ENCODE data around the gene PSMD13. TPM values are rescaled to one million over a fixed set of nuclear protein-coding genes. Genes with fewer than 3 reads are reported as not detected.

Gene PSMD13
- total RNA-seq, 1 experiment from 2014 or later = 92.7 TPM

DNA sequence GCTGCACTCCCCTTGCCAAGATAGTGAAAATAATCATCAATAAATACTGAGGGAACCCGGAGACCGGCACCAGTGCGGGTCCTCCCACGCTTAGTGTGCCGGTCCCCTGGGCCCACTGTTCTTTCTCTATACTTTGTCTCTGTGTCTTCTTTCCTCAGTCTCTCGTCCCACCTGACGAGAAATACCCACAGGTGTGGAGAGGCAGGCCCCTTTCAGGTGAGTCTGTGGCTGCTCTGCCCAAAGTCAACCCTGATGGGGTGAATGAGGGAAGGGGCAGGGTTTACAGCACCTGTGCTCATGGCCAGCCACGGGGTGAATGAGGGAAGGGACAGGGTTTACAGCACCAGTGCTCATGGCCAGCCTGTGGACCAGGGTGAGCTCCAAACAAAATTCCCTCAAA, 34.3 kb upstream of the PSMD13 start:
- Histone ChIP-seq H3K4me2 (ENCODE audit: low read depth, low read length, poor library complexity, severe bottlenecking) (no peak overlapping the region), H3K9me3 (ENCODE audit: low read length) (no peaks in the 10 kb centered on the region), H3K9ac (ENCODE audit: low read length) (no peak overlapping the region), H3K36me3 (ENCODE audit: insufficient read depth, low read length) (peaks cover 4% of the 10 kb centered on the region), H3K4me3 (ENCODE audit: low read length) (no peak overlapping the region), H2AFZ (ENCODE audit: low read length) (no peak overlapping the region), H3K79me2 (ENCODE audit: low read length) (peaks cover 17% of the 10 kb centered on the region), H4K20me1 (ENCODE audit: insufficient read depth, low read depth, low read length) (peaks cover 15% of the 10 kb centered on the region), H3K27me3 (ENCODE audit: low read length) (no peaks in the 10 kb centered on the region), H3K9me2 (replicated peaks; ENCODE audit: insufficient read depth, low read length) (no peaks in the 10 kb centered on the region), H3K27ac (ENCODE audit: low read length) (no peak overlapping the region), H3K4me1 (ENCODE audit: low read length) (peaks cover 9% of the 10 kb centered on the region)
- no peak for DNase-seq

DNA sequence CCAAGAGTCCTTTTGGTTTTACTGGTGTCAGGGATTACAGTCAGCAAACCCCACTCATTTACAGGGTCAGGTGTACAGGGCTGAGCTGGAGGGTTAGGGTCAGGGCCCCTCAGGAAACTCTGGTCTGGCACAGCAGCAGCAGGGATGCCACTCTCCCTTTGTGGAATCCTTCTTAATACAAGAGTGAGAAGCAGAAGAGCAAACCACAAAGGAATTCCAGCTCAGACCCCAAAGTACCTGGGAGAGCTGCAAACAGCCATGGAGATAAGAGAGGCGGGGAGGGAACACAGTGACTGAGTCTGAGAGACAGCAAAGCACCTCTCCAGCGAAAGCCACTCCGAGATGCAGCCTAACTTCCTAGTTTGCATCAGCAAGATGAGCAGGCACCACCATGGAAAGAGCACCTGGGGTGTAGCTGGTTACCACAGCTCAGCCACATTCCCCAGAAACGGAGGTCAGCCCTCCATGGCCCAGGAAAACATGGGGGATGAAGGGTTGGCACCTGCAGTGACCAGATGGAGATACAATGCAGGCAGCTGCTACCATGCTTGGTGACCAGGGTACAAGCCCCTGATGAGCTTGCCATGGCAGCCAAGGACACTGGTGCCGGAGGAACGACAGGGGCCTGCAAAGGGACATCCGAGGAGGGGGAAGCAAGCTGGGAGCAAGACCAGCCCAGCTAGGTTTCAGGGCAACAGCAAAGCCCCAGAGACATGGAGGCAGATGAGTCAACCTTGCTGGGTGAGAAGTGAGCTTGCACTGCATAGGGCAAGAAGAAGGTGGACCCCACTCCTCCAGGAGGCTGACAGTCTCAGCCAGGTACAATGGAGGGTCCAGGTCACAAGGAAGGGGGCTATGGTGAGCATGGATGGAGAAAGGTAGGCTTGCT, 33.5 kb upstream of the PSMD13 start:
- Histone ChIP-seq H3K4me1 (ENCODE audit: low read length) (peaks cover 9% of the 10 kb centered on the region), H3K9me2 (replicated peaks; ENCODE audit: insufficient read depth, low read length) (no peaks in the 10 kb centered on the region), H3K4me2 (ENCODE audit: low read depth, low read length, poor library complexity, severe bottlenecking) (no peak overlapping the region), H3K27ac (ENCODE audit: low read length) (no peak overlapping the region), H2AFZ (ENCODE audit: low read length) (no peak overlapping the region), H3K36me3 (ENCODE audit: insufficient read depth, low read length) (peaks cover 4% of the 10 kb centered on the region), H3K4me3 (ENCODE audit: low read length) (no peak overlapping the region), H3K9ac (ENCODE audit: low read length) (no peak overlapping the region), H3K79me2 (ENCODE audit: low read length) (peaks cover 22% of the 10 kb centered on the region), H4K20me1 (ENCODE audit: insufficient read depth, low read depth, low read length) (peaks cover 15% of the 10 kb centered on the region), H3K9me3 (ENCODE audit: low read length) (no peaks in the 10 kb centered on the region), H3K27me3 (ENCODE audit: low read length) (no peaks in the 10 kb centered on the region)
- peak; percentile 38 for DNase-seq

DNA sequence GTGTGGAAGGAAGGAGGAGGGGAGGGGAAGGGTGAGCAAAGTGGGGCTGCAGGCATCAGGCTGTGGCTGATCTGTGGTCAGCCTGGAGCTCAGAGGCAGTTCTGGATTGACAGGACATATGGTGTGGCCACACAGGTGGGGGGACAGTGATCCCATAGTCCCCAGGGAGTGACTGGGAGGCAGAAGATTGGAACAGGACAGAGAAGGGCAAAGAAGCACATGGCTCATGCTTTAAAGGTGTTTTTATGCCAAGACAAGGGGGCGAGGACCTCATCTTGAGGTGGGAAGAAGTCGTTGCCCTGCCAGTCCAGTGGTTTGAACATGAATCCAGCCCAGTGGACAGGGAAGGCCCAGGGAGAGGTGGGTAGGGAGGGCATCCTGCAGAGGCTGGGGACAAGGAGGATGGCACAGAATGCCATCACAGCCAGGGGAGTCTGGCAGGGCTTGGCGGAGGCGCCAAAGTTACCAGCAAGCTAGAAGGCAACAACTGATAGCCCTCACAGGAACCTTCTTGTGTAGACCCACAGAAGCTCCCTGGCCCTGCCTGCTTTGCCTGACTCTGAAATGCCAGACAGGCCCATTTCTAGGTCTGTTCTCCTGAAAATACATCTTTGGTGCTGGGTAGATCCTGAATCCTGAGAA, 32.7 kb upstream of the PSMD13 start:
- no peaks in the 10 kb centered on the region for H3K27me3 ChIP-seq (ENCODE audit: low read length)
- no peaks in the 10 kb centered on the region for H3K9me3 ChIP-seq (ENCODE audit: low read length)
- peaks cover 4% of the 10 kb centered on the region for H3K36me3 ChIP-seq (ENCODE audit: insufficient read depth, low read length)
- peaks cover 15% of the 10 kb centered on the region for H4K20me1 ChIP-seq (ENCODE audit: insufficient read depth, low read depth, low read length)
- H3K4me3 ChIP-seq (ENCODE audit: low read length) = no peak overlapping the region
- H3K9ac ChIP-seq (ENCODE audit: low read length) = no peak overlapping the region
- H3K4me2 ChIP-seq (ENCODE audit: low read depth, low read length, poor library complexity, severe bottlenecking) = no peak overlapping the region
- no peak overlapping the region for H3K27ac ChIP-seq (ENCODE audit: low read length)
- no peak for DNase-seq
- H2AFZ ChIP-seq (ENCODE audit: low read length) = no peak overlapping the region
- peaks cover 9% of the 10 kb centered on the region for H3K4me1 ChIP-seq (ENCODE audit: low read length)
- no peaks in the 10 kb centered on the region for H3K9me2 ChIP-seq (replicated peaks; ENCODE audit: insufficient read depth, low read length)
- H3K79me2 ChIP-seq (ENCODE audit: low read length) = peaks cover 28% of the 10 kb centered on the region

DNA sequence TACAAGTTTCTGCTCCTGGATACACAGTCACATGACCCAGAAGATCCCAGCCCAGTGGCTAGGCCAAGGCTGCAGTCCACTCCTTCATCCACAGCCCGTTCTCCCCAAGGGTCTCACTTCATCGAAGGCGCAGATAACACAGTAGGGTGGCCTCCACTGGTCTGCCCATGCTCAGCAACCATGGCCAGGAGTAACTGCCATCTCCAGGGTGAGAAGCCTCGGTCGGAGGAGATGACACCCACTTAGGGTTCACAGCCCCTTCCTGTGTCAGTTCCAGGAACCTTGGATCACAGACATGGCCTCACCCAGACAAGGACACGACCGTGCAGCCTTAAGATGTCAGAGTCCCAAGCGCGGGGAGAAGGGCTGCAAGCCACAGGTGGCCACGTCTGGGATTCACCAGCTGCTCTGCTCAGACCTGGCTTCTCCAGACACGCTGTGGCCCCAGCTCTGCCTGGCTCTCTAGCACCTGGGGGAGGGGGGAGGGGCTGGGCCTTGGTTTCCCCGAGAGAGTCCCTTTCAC, 32.1 kb upstream of the PSMD13 start:
- DNase-seq = no peak
- no peaks in the 10 kb centered on the region for H3K27me3 ChIP-seq (ENCODE audit: low read length)
- no peak overlapping the region for H2AFZ ChIP-seq (ENCODE audit: low read length)
- no peak overlapping the region for H3K9ac ChIP-seq (ENCODE audit: low read length)
- H3K9me2 ChIP-seq (replicated peaks; ENCODE audit: insufficient read depth, low read length) = no peaks in the 10 kb centered on the region
- H3K36me3 ChIP-seq (ENCODE audit: insufficient read depth, low read length) = peaks cover 4% of the 10 kb centered on the region
- no peaks in the 10 kb centered on the region for H3K9me3 ChIP-seq (ENCODE audit: low read length)
- H3K4me2 ChIP-seq (ENCODE audit: low read depth, low read length, poor library complexity, severe bottlenecking) = no peak overlapping the region
- H3K27ac ChIP-seq (ENCODE audit: low read length) = no peak overlapping the region
- H4K20me1 ChIP-seq (ENCODE audit: insufficient read depth, low read depth, low read length) = peaks cover 21% of the 10 kb centered on the region
- no peak overlapping the region for H3K4me3 ChIP-seq (ENCODE audit: low read length)
- peaks cover 34% of the 10 kb centered on the region for H3K79me2 ChIP-seq (ENCODE audit: low read length)
- peaks cover 14% of the 10 kb centered on the region for H3K4me1 ChIP-seq (ENCODE audit: low read length)

GRCh38 chr11:205221-206001, 31.4 kb upstream of the PSMD13 start:
- peaks cover 41% of the 10 kb centered on the region for H3K79me2 ChIP-seq (ENCODE audit: low read length)

GRCh38 chr11:206002-206384, 30.8 kb upstream of the PSMD13 start:
- DNase-seq = no peak
- Histone ChIP-seq H3K79me2 (ENCODE audit: low read length) (peaks cover 47% of the 10 kb centered on the region), H2AFZ (ENCODE audit: low read length) (no peak overlapping the region), H3K4me1 (ENCODE audit: low read length) (peaks cover 23% of the 10 kb centered on the region), H3K9me2 (replicated peaks; ENCODE audit: insufficient read depth, low read length) (no peaks in the 10 kb centered on the region), H4K20me1 (ENCODE audit: insufficient read depth, low read depth, low read length) (peaks cover 29% of the 10 kb centered on the region), H3K9me3 (ENCODE audit: low read length) (no peaks in the 10 kb centered on the region), H3K4me3 (ENCODE audit: low read length) (peak overlapping the region; percentile 92), H3K27me3 (ENCODE audit: low read length) (no peaks in the 10 kb centered on the region), H3K27ac (ENCODE audit: low read length) (no peak overlapping the region), H3K36me3 (ENCODE audit: insufficient read depth, low read length) (peaks cover 14% of the 10 kb centered on the region), H3K9ac (ENCODE audit: low read length) (peak overlapping the region; percentile 97), H3K4me2 (ENCODE audit: low read depth, low read length, poor library complexity, severe bottlenecking) (peak overlapping the region; percentile 86)

More at GRCh38 chr11:205221-206001, 31.4 kb upstream of the PSMD13 start:
- Histone ChIP-seq H3K27me3 (ENCODE audit: low read length) (no peaks in the 10 kb centered on the region), H3K9me3 (ENCODE audit: low read length) (no peaks in the 10 kb centered on the region), H3K9me2 (replicated peaks; ENCODE audit: insufficient read depth, low read length) (no peaks in the 10 kb centered on the region), H2AFZ (ENCODE audit: low read length) (no peak overlapping the region), H3K9ac (ENCODE audit: low read length) (peak overlapping the region; percentile 97), H4K20me1 (ENCODE audit: insufficient read depth, low read depth, low read length) (peaks cover 27% of the 10 kb centered on the region), H3K36me3 (ENCODE audit: insufficient read depth, low read length) (peaks cover 9% of the 10 kb centered on the region), H3K4me2 (ENCODE audit: low read depth, low read length, poor library complexity, severe bottlenecking) (peak overlapping the region; percentile 86), H3K4me1 (ENCODE audit: low read length) (peaks cover 22% of the 10 kb centered on the region), H3K4me3 (ENCODE audit: low read length) (peak overlapping the region; percentile 92; the same call in 1 of the 2 replicates), H3K27ac (ENCODE audit: low read length) (no peak overlapping the region)
- DNase-seq = no peak

DNA sequence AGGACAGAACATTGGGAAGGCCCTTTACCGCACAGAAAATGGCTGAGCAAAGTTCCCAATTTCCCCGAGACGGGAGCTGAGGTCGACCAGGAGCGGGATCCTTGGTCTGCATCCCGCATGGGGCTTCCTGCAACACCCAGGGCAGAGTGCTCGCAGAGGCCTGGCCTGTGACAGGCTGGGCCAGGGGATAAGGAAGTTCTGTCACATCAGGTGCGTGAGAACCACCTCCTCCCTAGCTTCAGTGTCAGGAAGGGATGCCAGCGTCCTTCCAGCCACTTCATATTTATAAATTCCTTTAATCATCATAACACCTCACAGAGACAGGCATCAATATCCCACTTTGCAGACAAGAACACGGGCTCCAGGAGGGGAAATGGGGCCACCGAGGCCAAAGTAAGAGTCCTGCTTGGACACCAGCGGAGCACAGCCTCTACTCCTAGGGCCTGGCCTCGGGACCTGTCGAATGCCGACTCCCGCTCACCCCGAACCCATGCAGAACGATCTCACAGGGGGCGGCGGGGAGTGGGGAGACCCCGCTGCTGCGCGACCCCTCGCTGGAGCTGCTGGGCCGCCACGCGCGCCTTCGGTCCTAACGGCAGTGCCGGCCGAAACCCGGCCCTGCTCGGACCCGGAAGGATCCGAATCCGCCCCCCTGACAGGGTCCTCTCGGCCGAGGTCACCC, 30.1 kb upstream of the PSMD13 start:
- peak overlapping the region; percentile 92 for H3K4me3 ChIP-seq (ENCODE audit: low read length)

More for the DNA sequence above, 30.1 kb upstream of the PSMD13 start:
- H3K4me1 ChIP-seq (ENCODE audit: low read length) = peaks cover 23% of the 10 kb centered on the region
- H2AFZ ChIP-seq (ENCODE audit: low read length) = no peak overlapping the region
- DNase-seq = peak; percentile 63
- no peaks in the 10 kb centered on the region for H3K9me2 ChIP-seq (replicated peaks; ENCODE audit: insufficient read depth, low read length)
- no peaks in the 10 kb centered on the region for H3K27me3 ChIP-seq (ENCODE audit: low read length)
- peaks cover 19% of the 10 kb centered on the region for H3K36me3 ChIP-seq (ENCODE audit: insufficient read depth, low read length)
- H3K4me2 ChIP-seq (ENCODE audit: low read depth, low read length, poor library complexity, severe bottlenecking) = peak overlapping the region; percentile 86
- H3K79me2 ChIP-seq (ENCODE audit: low read length) = peaks cover 54% of the 10 kb centered on the region
- H3K9me3 ChIP-seq (ENCODE audit: low read length) = no peaks in the 10 kb centered on the region
- H3K27ac ChIP-seq (ENCODE audit: low read length) = no peak overlapping the region; the same call in 1 of the 2 replicates
- H4K20me1 ChIP-seq (ENCODE audit: insufficient read depth, low read depth, low read length) = peaks cover 29% of the 10 kb centered on the region
- H3K9ac ChIP-seq (ENCODE audit: low read length) = peak overlapping the region; percentile 97
